NCI-H2171 (cell line): ENCODE measurements around the gene C19orf47.
"Not testable (repeated sequence)": the region's sequence is repeated elsewhere in the genome, so short reads cannot be mapped to it uniquely, and the experiment has no call there.

Source experiments
- DNase-seq: peaks from one replicate; lab custom pipeline; 2025; lab: John Stamatoyannopoulos, UW

The C19orf47 gene

GRCh38 chr19:40376286-40376862 is 28.2 kb upstream of the C19orf47 start:
- DNase-seq = no peak

GRCh38 chr19:40374084-40374483 is 25.9 kb upstream of the C19orf47 start:
- no peak for DNase-seq

- DNase-seq = no peak
These were observed 23.6 kb upstream of the C19orf47 start for GRCh38 chr19:40371802-40372122.

- DNase-seq = no peak
These were observed 23.0 kb upstream of the C19orf47 start for GRCh38 chr19:40370997-40371801.

- DNase-seq = not testable (repeated sequence)
These were observed 22.1 kb upstream of the C19orf47 start for GRCh38 chr19:40370253-40370652.

GRCh38 chr19:40369797-40370196 is 21.6 kb upstream of the C19orf47 start:
- no peak for DNase-seq

- no peak for DNase-seq
These were observed 19.6 kb upstream of the C19orf47 start for GRCh38 chr19:40367577-40368434.

GRCh38 chr19:40366697-40367561 is 18.7 kb upstream of the C19orf47 start:
- DNase-seq = no peak

- peak; percentile 73 for DNase-seq
These were observed 17.6 kb upstream of the C19orf47 start for GRCh38 chr19:40365613-40366401.

GRCh38 chr19:40365010-40365409 is 16.8 kb upstream of the C19orf47 start:
- DNase-seq = no peak

- DNase-seq = no peak
These were observed 14.9 kb upstream of the C19orf47 start for GRCh38 chr19:40363069-40363468.

GRCh38 chr19:40362160-40362559 is 14.0 kb upstream of the C19orf47 start:
- no peak for DNase-seq

GRCh38 chr19:40360708-40361241 is 12.6 kb upstream of the C19orf47 start:
- no peak for DNase-seq

GRCh38 chr19:40360020-40360707 is 12.0 kb upstream of the C19orf47 start:
- no peak for DNase-seq

GRCh38 chr19:40358773-40359172 is 10.6 kb upstream of the C19orf47 start:
- no peak for DNase-seq

GRCh38 chr19:40357640-40358039 is 9.4 kb upstream of the C19orf47 start:
- no peak for DNase-seq

- DNase-seq = no peak
These were observed 8.7 kb upstream of the C19orf47 start for GRCh38 chr19:40356681-40357595.

- no peak for DNase-seq
These were observed 7.9 kb upstream of the C19orf47 start for GRCh38 chr19:40355975-40356680.
